GM12801 (cell line): Measurements from ENCODE around the gene ANKRD17.

ENCODE experiments used
- CTCF ChIP-seq: IDR thresholded peaks from one replicate; pipeline ENCODE4 v1.5.1; 2011; ENCODE audit warnings: control low read depth; ENCODE audit not compliant: insufficient read length; ENCODE audit errors: extremely low read depth

The ANKRD17 gene

GRCh38 chr4:73187325-73187724 is 71.3 kb downstream of the ANKRD17 start:
- TF ChIP-seq CTCF = no peak

GRCh38 chr4:73185903-73186302 is 72.7 kb downstream of the ANKRD17 start:
- TF ChIP-seq CTCF = no peak

GRCh38 chr4:73181231-73181630 is 77.4 kb downstream of the ANKRD17 start:
- TF ChIP-seq CTCF = no peak

- no peak for TF ChIP-seq CTCF
These were observed 80.2 kb downstream of the ANKRD17 start for GRCh38 chr4:73178389-73178788.

GRCh38 chr4:73172161-73172560 is 86.4 kb downstream of the ANKRD17 start:
- no peak for TF ChIP-seq CTCF

GRCh38 chr4:73170518-73171198 is 87.9 kb downstream of the ANKRD17 start:
- no peak for TF ChIP-seq CTCF

- TF ChIP-seq CTCF = no peak
These were observed 92.4 kb downstream of the ANKRD17 start for GRCh38 chr4:73166212-73166611.
